ENCODE data around the gene ESAM. TPM values are rescaled to one million over a fixed set of nuclear protein-coding genes. Genes with fewer than 3 reads are reported as not detected.

The ESAM gene
- total and polyA plus RNA-seq, 2 of the 8 experiments (the other 6 are each of a cell fraction or from before 2014, with no cell fraction given) = 0.09 TPM; not detected in 1

DNA sequence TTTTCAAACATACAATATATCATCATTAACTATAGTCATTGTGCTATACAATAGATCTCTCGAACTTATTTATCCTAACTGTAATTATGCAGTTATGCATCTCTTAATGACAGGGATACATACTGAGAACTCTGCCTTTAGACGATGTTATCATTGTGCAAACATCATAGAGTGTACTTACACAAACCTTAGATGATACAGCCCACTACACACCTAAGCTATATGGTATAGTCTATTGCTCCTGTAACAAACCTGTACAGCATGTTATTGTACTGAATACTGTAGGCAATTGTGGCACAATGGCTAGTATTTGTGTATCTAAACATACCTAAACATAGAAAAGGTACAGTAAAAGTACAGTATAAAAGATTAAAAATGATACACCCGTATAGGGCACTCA is 49.7 kb downstream of the ESAM start:
- H2BK5ac ChIP-seq (ENCODE audit: low read depth, low read length) = no peak overlapping the region
- no peak overlapping the region for H3K4me2 ChIP-seq (ENCODE audit: insufficient read depth in 1 of 2, low read depth in 2 of 2, low read length in 2 of 2)
- no peak overlapping the region for H4K91ac ChIP-seq (replicated peaks; ENCODE audit: insufficient read length, low read length)
- no peak overlapping the region for H4K8ac ChIP-seq (ENCODE audit: extremely low read depth, insufficient read depth, low read length)
- H3K79me2 ChIP-seq (ENCODE audit: control insufficient read depth in 1 of 2, insufficient read depth in 2 of 2, low read length in 2 of 2) = no peaks in the 10 kb centered on the region
- FAIRE-seq = no peak
- 85% methylated on average over 3 of the region's 3 CpGs; no CpG with 5 or more reads in 1 of the 2 experiments for WGBS, 2 experiments (ENCODE audit: extremely low coverage in 1 of 2, insufficient coverage in 1 of 2, insufficient read length in 1 of 2, insufficient replicate concordance in 2 of 2, low coverage in 1 of 2, low lambda C conversion rate in 2 of 2, missing lambda C conversion rate in 1 of 2)
- DNase-seq (ENCODE audit: low read depth in 1 of 2, low spot score in 2 of 2) = no peak
- H3K9ac ChIP-seq (replicated peaks in 1 of 4; ENCODE audit: extremely low read depth in 1 of 4, low read depth in 3 of 4, low read length in 3 of 4) = no peak overlapping the region
- no peak overlapping the region for H2BK20ac ChIP-seq (ENCODE audit: low read length)
- no peak overlapping the region for H3K27ac ChIP-seq (ENCODE audit: low read depth, low read length)
- no peak overlapping the region for H2BK12ac ChIP-seq (ENCODE audit: low read depth, low read length)
- ChIA-PET CTCF (ENCODE audit: partially characterized antibody) (no interaction called here), POLR2A (ENCODE audit: partially characterized antibody) (no interaction called here)
- no peak overlapping the region for H3K18ac ChIP-seq (ENCODE audit: extremely low read depth, low read length)
- H3K27me3 ChIP-seq (replicated peaks in 1 of 4; ENCODE audit: control insufficient read depth in 3 of 4, extremely low read depth in 1 of 4, insufficient read depth in 3 of 4, low read length in 3 of 4) = peaks cover 5 to 24% (median 21%) of the 10 kb centered on the region in 4 experiments
- no peaks in the 10 kb centered on the region for H3K23me2 ChIP-seq (ENCODE audit: low read depth, low read length)
- TF ChIP-seq BACH1 (IDR thresholded peaks at IDR 0.05; ENCODE audit: low read length) = no peak
- no peak for TF ChIP-seq TEAD4 (IDR thresholded peaks at IDR 0.05; ENCODE audit: low read depth, low read length)
- TF ChIP-seq SP2 (IDR thresholded peaks at IDR 0.05; ENCODE audit: low read length) = no peak
- no peak for TF ChIP-seq MAFK (IDR thresholded peaks at IDR 0.05; ENCODE audit: low read depth, low read length)
- TF ChIP-seq RNF2 (IDR thresholded peaks at IDR 0.05; ENCODE audit: borderline replicate concordance, low read depth, low read length, missing control alignments, poor library complexity, severe bottlenecking) = no peak
- TF ChIP-seq POU5F1 (IDR thresholded peaks at IDR 0.05; ENCODE audit: low read depth, low read length) = no peak
- TF ChIP-seq, protein P1, sequence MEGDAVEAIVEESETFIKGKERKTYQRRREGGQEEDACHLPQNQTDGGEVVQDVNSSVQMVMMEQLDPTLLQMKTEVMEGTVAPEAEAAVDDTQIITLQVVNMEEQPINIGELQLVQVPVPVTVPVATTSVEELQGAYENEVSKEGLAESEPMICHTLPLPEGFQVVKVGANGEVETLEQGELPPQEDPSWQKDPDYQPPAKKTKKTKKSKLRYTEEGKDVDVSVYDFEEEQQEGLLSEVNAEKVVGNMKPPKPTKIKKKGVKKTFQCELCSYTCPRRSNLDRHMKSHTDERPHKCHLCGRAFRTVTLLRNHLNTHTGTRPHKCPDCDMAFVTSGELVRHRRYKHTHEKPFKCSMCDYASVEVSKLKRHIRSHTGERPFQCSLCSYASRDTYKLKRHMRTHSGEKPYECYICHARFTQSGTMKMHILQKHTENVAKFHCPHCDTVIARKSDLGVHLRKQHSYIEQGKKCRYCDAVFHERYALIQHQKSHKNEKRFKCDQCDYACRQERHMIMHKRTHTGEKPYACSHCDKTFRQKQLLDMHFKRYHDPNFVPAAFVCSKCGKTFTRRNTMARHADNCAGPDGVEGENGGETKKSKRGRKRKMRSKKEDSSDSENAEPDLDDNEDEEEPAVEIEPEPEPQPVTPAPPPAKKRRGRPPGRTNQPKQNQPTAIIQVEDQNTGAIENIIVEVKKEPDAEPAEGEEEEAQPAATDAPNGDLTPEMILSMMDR (IDR thresholded peaks at IDR 0.05; ENCODE audit: control extremely low read depth in 1 of 3, insufficient read depth in 1 of 3, low read depth in 1 of 3, low read length in 3 of 3) = no peak
- no peak overlapping the region for H3K14ac ChIP-seq (ENCODE audit: insufficient read length)
- H3K4me3 ChIP-seq (ENCODE audit: extremely low read depth in 1 of 4, insufficient read depth in 2 of 4, low read depth in 3 of 4, low read length in 4 of 4) = no peak overlapping the region
- H3K23ac ChIP-seq (ENCODE audit: insufficient read length) = no peak overlapping the region
- H2AFZ ChIP-seq (ENCODE audit: low read length) = no peak overlapping the region
- no peak overlapping the region for H2BK15ac ChIP-seq (ENCODE audit: low read length)
- no peaks in the 10 kb centered on the region for H3K79me1 ChIP-seq (ENCODE audit: low read depth, low read length)
- no peak overlapping the region for H4K5ac ChIP-seq (ENCODE audit: insufficient read length, low read depth, low read length)
- H3K56ac ChIP-seq (replicated peaks; ENCODE audit: insufficient read length, low read depth, low read length) = no peak overlapping the region
- H3K36me3 ChIP-seq (ENCODE audit: control insufficient read depth in 2 of 4, insufficient read depth in 4 of 4, low read length in 3 of 4) = no peaks in the 10 kb centered on the region
- H2AK5ac ChIP-seq (ENCODE audit: low read depth, low read length) = no peak overlapping the region
- no peaks in the 10 kb centered on the region for H3K4me1 ChIP-seq (replicated peaks in 1 of 4; ENCODE audit: control insufficient read depth in 3 of 4, insufficient read depth in 4 of 4, low read length in 3 of 4)
- H4K20me1 ChIP-seq (replicated peaks in 1 of 2; ENCODE audit: control insufficient read depth in 1 of 2, insufficient read depth in 2 of 2, low read length in 2 of 2) = no peaks in the 10 kb centered on the region
- no peak overlapping the region for H3K4ac ChIP-seq (replicated peaks; ENCODE audit: insufficient read length, low read depth, low read length)
- H3K9me3 ChIP-seq (ENCODE audit: insufficient read depth in 2 of 2, low read depth in 1 of 2, low read length in 1 of 2) = peaks cover 0 to 4% of the 10 kb centered on the region in 2 experiments; a peak in 2 of 4 replicates
- H2BK120ac ChIP-seq (replicated peaks; ENCODE audit: low read depth, low read length) = no peak overlapping the region
